GM21390 (cell line): ENCODE data around the gene NUDT19.
"Not testable (repeated sequence)": the region's sequence is repeated elsewhere in the genome, so short reads cannot be mapped to it uniquely, and the experiment has no call there.

Experiments used
- ATAC-seq: cut with Tn5 transposase; IDR thresholded peaks from one replicate; pipeline ENCODE4 v1.9.1; 2021; ENCODE audit not compliant: unreplicated experiment

NUDT19 gene

DNA sequence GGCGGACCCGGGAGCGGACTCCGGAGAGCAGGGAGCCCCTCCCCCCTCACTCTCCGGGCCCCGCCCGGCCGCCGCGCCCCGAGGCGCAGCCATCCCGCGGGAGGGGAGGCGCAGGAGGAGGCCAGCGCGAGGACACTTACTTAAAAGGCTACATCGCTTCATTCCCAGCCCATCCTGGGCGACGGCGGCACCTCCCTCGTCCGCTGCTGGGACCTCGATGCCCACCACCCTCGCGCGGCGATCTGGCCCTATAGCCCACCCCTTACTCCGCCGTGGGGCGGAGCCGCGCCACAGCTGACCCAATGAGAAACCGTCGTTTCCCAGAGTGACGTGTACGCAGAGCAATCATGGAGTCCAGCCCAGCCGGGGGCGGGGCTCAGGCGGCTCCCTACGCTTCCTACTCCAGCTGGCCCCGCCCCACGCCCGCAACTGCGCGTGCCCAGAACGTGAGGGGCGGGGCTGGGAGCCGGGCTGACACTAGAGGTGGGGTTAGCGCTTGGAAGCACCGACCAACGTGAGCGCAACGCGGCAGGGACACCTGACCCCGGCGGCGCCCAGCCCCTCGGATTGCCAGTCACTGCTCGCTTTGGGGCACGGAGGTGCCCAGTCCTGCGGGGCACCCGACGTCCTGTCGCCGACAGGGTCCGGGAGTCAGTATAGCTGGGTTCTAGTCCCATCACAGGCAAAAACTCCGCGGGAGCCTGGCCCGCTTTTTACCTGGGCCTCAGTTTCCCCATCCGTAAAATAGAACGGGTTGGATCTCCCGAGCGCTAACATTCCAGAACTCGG, 16.5 kb upstream of the NUDT19 start, which contains the start of gene ANKRD27:
TSS of gene ANKRD27 (minus strand) at position 250 of the 789 bp plus-strand sequence. CDS start 16,165 bp downstream, outside the sequence.
- peak; percentile 93 for ATAC-seq

DNA sequence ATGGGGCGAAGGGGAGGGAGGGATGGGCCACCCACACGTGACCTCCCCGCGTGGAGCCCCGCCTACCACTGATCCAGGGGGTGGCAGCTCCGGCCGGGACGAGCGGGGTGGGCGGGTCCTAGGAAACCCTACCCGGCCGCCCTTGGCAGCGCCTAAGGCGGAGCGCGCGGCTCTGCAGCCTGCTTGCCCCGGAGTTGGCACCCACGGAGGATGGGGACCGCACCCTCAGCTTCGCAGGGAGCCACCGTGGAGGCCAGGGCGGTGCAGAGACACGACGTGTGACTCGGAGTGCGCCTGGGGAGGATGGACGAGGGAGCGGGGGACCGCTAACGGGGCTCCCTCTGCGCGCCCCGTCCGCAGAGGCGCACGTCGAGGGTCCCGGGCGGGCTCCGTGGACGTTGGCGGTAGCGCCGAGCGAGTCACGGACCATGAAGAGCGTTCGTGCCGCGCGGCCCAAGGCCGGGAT, 15.9 kb upstream of the NUDT19 start, which contains the start of gene RGS9BP:
TSS of gene RGS9BP (plus strand) at position 129 of the 466 bp plus-strand sequence. CDS start 416 bp downstream, outside the sequence.
- peak; percentile 41 for ATAC-seq

GRCh38 chr19:32676186-32676894, 15.3 kb upstream of the NUDT19 start:
- ATAC-seq, result no peak

DNA sequence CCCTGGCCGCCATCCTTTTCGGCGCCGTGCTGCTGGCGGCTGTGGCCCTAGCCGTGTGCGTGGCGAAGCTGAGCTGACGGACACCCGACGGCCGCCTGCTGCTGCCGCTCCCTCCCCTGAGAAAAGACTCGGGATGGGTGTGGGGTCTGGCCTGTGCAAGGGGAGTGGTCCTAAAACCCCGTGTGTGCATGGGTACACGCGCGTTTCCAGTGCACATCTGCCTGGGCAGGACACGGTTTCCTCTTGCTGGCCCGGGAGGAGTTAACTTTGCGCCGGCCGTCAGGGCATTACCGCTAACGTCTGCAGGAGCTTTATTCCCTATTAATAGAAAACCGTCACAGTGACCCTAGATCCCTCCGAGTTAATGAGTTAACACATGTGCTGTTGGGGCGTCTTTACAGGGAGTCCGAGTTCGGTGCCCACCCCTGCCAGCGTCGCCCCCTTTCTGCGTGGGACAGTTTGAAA, 14.7 kb upstream of the NUDT19 start:
- no peak for ATAC-seq

- ATAC-seq, result no peak
Measured at GRCh38 chr19:32677657-32678056, 14.0 kb upstream of the NUDT19 start.

GRCh38 chr19:32680986-32681385, 10.6 kb upstream of the NUDT19 start:
- no peak for ATAC-seq

DNA sequence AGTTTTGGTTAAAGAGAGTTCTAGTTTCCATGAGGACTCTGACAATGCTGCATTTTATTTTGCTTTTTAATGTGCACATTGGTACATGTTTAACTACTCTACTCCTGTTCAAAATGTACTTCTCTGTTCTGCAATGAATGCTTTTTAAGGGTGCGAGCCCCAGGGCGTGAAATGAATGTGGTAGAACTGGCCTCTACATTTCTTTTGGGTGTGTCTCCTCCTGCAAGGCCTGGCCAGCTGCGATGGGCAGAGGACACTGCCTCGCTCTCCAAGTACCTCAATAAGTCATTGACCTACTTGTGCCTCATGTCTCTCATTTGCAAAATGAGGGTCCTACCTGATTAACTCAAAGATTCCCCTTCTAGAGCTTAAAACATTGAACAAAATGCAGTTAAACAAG, 9.3 kb upstream of the NUDT19 start:
- no peak for ATAC-seq

- ATAC-seq, result no peak
Measured at GRCh38 chr19:32686847-32687475, 4.7 kb upstream of the NUDT19 start.

- no peak for ATAC-seq
Measured at GRCh38 chr19:32687681-32688080, 3.9 kb upstream of the NUDT19 start.

GRCh38 chr19:32688311-32688710, 3.3 kb upstream of the NUDT19 start:
- no peak for ATAC-seq

- peak; percentile 52 for ATAC-seq
Measured at GRCh38 chr19:32691952-32692726, 518 bp downstream of the NUDT19 start.

DNA sequence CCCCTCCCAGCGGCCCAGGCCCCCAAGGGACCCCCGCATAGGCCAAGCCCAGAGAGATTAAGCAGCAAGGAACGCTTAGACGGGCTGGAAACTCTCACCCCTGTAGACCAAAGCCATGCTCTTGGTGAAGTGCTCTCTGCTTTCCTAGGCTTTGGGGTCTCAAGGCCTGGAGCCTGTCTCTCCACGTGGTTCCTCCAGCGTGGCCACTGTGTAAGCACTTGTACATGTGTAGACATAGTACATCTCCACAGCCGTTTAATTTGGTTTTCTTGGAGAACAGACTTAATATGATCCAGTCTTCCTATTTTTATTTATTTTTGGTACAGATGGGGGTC, 1.1 kb downstream of the NUDT19 start:
- ATAC-seq, result no peak

GRCh38 chr19:32693151-32694108, 1.8 kb downstream of the NUDT19 start:
- ATAC-seq, result not testable (repeated sequence)

GRCh38 chr19:32694316-32694715, 2.7 kb downstream of the NUDT19 start:
- not testable (repeated sequence) for ATAC-seq

GRCh38 chr19:32694851-32695250, 3.2 kb downstream of the NUDT19 start:
- not testable (repeated sequence) for ATAC-seq

DNA sequence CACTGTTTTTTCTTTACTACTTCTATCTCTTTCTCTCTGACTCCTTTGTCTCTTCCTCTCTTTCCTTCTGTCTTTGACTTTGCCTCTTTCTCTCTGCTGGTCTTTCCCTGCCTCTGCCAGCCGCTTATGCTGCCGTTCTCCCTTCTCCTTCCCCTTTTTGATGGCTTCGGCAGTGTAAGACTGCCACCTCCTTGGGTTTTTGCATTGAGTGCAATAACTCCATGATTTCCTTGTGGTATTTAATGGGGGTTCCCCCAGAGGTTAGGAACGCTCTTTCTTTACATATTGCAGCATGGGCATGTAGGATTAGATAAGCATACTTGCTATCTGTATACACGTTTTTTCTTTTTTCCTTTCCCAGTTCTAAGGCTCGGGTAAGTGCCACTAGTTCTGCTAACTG, 3.9 kb downstream of the NUDT19 start:
- not testable (repeated sequence) for ATAC-seq

DNA sequence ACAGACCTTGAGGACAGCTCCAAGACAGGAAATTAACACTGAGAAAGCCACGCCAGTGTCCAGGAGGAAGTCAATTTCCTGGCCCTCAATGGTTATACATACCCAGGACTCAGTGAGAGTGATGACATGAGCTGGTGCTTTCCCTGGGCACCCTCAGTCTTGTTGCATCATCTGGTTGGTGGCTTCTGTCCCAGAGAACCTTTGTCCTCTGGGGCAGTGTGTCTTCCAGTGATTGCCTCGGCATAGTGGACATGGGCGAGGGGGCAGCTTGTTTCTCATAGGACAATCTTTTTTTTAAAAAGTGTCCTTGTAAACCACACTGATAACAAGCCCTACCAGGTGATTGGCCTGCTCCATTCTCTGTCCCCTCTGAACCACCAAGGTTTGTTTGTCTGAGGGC, 5.2 kb downstream of the NUDT19 start:
- ATAC-seq, result not testable (repeated sequence)

- ATAC-seq, result not testable (repeated sequence)
Measured at GRCh38 chr19:32700129-32700528, 8.5 kb downstream of the NUDT19 start.

GRCh38 chr19:32702010-32702409, 10.4 kb downstream of the NUDT19 start:
- ATAC-seq, result no peak
